ENCODE data around the gene ABHD12B. TPM values are rescaled to one million over a fixed set of nuclear protein-coding genes. Genes with fewer than 3 reads are reported as not detected.

Gene ABHD12B
- total RNA-seq, 5 donors from 2014 or later (not counting 1 experiment from before 2014, with no cell fraction given) = not detected

GRCh38 chr14:50935126-50936015, 63.5 kb downstream of the ABHD12B start:
- POLR2A ChIA-PET = interaction anchor here in 1 of 2 donors (0.9 kb wide), 1 partner anchor 76 kb away, joined by 3 read pairs; no protein-coding TSS in a partner anchor
- peaks cover 0 to 4% of the 10 kb centered on the region in 2 experiments for H3K27me3 ChIP-seq (replicated peaks in 1 of 2; ENCODE audit: control insufficient read depth in 2 of 2, extremely low read depth in 1 of 2, insufficient read depth in 2 of 2, low read length in 1 of 2)
- H3K9me3 ChIP-seq = no peaks in the 10 kb centered on the region
- no peak overlapping the region for H3K27ac Mint-ChIP-seq
- H3K4me3 Mint-ChIP-seq = no peak overlapping the region
- H3K4me1 ChIP-seq (ENCODE audit: control insufficient read depth in 1 of 2, extremely low read depth in 1 of 2, insufficient read depth in 2 of 2, low read length in 2 of 2) = peaks cover 0 to 2% of the 10 kb centered on the region in 2 experiments
- H3K36me3 ChIP-seq (ENCODE audit: control insufficient read depth in 2 of 2, extremely low read depth in 1 of 2, insufficient read depth in 1 of 2, low read length in 1 of 2) = no peaks in the 10 kb centered on the region
- no peak overlapping the region for H3K4me3 ChIP-seq (ENCODE audit: control insufficient read depth in 1 of 2, extremely low read depth in 1 of 2, low read length in 1 of 2)
- H3K36me3 Mint-ChIP-seq = no peaks in the 10 kb centered on the region
- ATAC-seq (replicated peaks in 1 of 4) = no peak
- H3K27ac ChIP-seq (ENCODE audit: low read length) = no peak overlapping the region
- no peaks in the 10 kb centered on the region for H3K9me3 Mint-ChIP-seq
- DNase-seq = no peak
- H3K27me3 Mint-ChIP-seq = peaks cover 10 to 29% of the 10 kb centered on the region in 2 donors
- CTCF ChIA-PET = no interaction called here
- peaks cover 0 to 2% (median 0%) of the 10 kb centered on the region in 3 donors for H3K4me1 Mint-ChIP-seq
- 75% methylated on average over 1 of the region's 5 CpGs for WGBS (ENCODE audit: insufficient coverage)

- 71% methylated on average over 1 of the region's 2 CpGs for WGBS (ENCODE audit: insufficient coverage)
- POLR2A ChIA-PET = no interaction called here
- Histone ChIP-seq H3K27me3 (replicated peaks in 1 of 2; ENCODE audit: control insufficient read depth in 2 of 2, extremely low read depth in 1 of 2, insufficient read depth in 2 of 2, low read length in 1 of 2) (peaks cover 0 to 4% of the 10 kb centered on the region in 2 experiments), H3K27ac (ENCODE audit: low read length) (no peak overlapping the region), H3K36me3 (ENCODE audit: control insufficient read depth in 2 of 2, extremely low read depth in 1 of 2, insufficient read depth in 1 of 2, low read length in 1 of 2) (no peaks in the 10 kb centered on the region), H3K4me3 (ENCODE audit: control insufficient read depth in 1 of 2, extremely low read depth in 1 of 2, low read length in 1 of 2) (no peak overlapping the region), H3K9me3 (no peaks in the 10 kb centered on the region), H3K4me1 (ENCODE audit: control insufficient read depth in 1 of 2, extremely low read depth in 1 of 2, insufficient read depth in 2 of 2, low read length in 2 of 2) (peaks cover 0 to 2% of the 10 kb centered on the region in 2 experiments)
- Mint-ChIP-seq H3K27me3 (peaks cover 14 to 33% of the 10 kb centered on the region in 2 donors), H3K27ac (no peak overlapping the region), H3K9me3 (no peaks in the 10 kb centered on the region), H3K4me1 (peaks cover 0 to 2% (median 0%) of the 10 kb centered on the region in 3 donors), H3K36me3 (no peaks in the 10 kb centered on the region), H3K4me3 (no peak overlapping the region)
- no peak for DNase-seq
- no peak for ATAC-seq (replicated peaks in 1 of 4)
- CTCF ChIA-PET = no interaction called here
Measured at GRCh38 chr14:50936016-50936340, 64.1 kb downstream of the ABHD12B start.

GRCh38 chr14:50936882-50937281, 65.0 kb downstream of the ABHD12B start:
- Histone ChIP-seq H3K9me3 (no peaks in the 10 kb centered on the region), H3K27ac (ENCODE audit: low read length) (no peak overlapping the region), H3K4me1 (ENCODE audit: control insufficient read depth in 1 of 2, extremely low read depth in 1 of 2, insufficient read depth in 2 of 2, low read length in 2 of 2) (peaks cover 0 to 2% of the 10 kb centered on the region in 2 experiments), H3K27me3 (replicated peaks in 1 of 2; ENCODE audit: control insufficient read depth in 2 of 2, extremely low read depth in 1 of 2, insufficient read depth in 2 of 2, low read length in 1 of 2) (peaks cover 0 to 7% of the 10 kb centered on the region in 2 experiments), H3K36me3 (ENCODE audit: control insufficient read depth in 2 of 2, extremely low read depth in 1 of 2, insufficient read depth in 1 of 2, low read length in 1 of 2) (no peaks in the 10 kb centered on the region), H3K4me3 (ENCODE audit: control insufficient read depth in 1 of 2, extremely low read depth in 1 of 2, low read length in 1 of 2) (no peak overlapping the region)
- H3K27ac Mint-ChIP-seq = no peak overlapping the region
- CTCF ChIA-PET = no interaction called here
- no CpG with 5 or more reads among the region's 2 CpGs for WGBS (ENCODE audit: insufficient coverage)
- peaks cover 23 to 33% of the 10 kb centered on the region in 2 donors for H3K27me3 Mint-ChIP-seq
- no peaks in the 10 kb centered on the region for H3K36me3 Mint-ChIP-seq
- DNase-seq (no peak), ATAC-seq (replicated peaks in 1 of 4) (no peak)
- H3K4me1 Mint-ChIP-seq = peaks cover 0 to 2% (median 0%) of the 10 kb centered on the region in 3 donors
- H3K9me3 Mint-ChIP-seq = no peaks in the 10 kb centered on the region
- H3K4me3 Mint-ChIP-seq = no peak overlapping the region
- POLR2A ChIA-PET = no interaction called here

GRCh38 chr14:50937325-50937724, 65.5 kb downstream of the ABHD12B start:
- WGBS (ENCODE audit: insufficient coverage) = no CpG with 5 or more reads among the region's 2 CpGs
- no peak overlapping the region for H3K27ac Mint-ChIP-seq
- H3K27me3 Mint-ChIP-seq = peaks cover 25 to 34% of the 10 kb centered on the region in 2 donors

GRCh38 chr14:50937800-50938199, 65.9 kb downstream of the ABHD12B start:
- Histone ChIP-seq H3K4me3 (ENCODE audit: control insufficient read depth in 1 of 2, extremely low read depth in 1 of 2, low read length in 1 of 2) (no peak overlapping the region), H3K27me3 (replicated peaks in 1 of 2; ENCODE audit: control insufficient read depth in 2 of 2, extremely low read depth in 1 of 2, insufficient read depth in 2 of 2, low read length in 1 of 2) (peaks cover 0 to 7% of the 10 kb centered on the region in 2 experiments), H3K36me3 (ENCODE audit: control insufficient read depth in 2 of 2, extremely low read depth in 1 of 2, insufficient read depth in 1 of 2, low read length in 1 of 2) (no peaks in the 10 kb centered on the region), H3K27ac (ENCODE audit: low read length) (no peak overlapping the region), H3K9me3 (no peaks in the 10 kb centered on the region), H3K4me1 (ENCODE audit: control insufficient read depth in 1 of 2, extremely low read depth in 1 of 2, insufficient read depth in 2 of 2, low read length in 2 of 2) (peaks cover 0 to 2% of the 10 kb centered on the region in 2 experiments)
- ChIA-PET POLR2A (no interaction called here), CTCF (no interaction called here)
- Mint-ChIP-seq H3K27ac (no peak overlapping the region), H3K27me3 (peaks cover 30 to 35% of the 10 kb centered on the region in 2 donors), H3K4me3 (no peak overlapping the region), H3K4me1 (peaks cover 0 to 2% (median 0%) of the 10 kb centered on the region in 3 donors), H3K9me3 (no peaks in the 10 kb centered on the region), H3K36me3 (no peaks in the 10 kb centered on the region)
- no CpG with 5 or more reads among the region's 4 CpGs for WGBS (ENCODE audit: insufficient coverage)
- ATAC-seq (replicated peaks in 1 of 4) (no peak), DNase-seq (no peak)

More at GRCh38 chr14:50937325-50937724, 65.5 kb downstream of the ABHD12B start:
- ChIA-PET POLR2A (no interaction called here), CTCF (no interaction called here)
- Histone ChIP-seq H3K9me3 (no peaks in the 10 kb centered on the region), H3K27me3 (replicated peaks in 1 of 2; ENCODE audit: control insufficient read depth in 2 of 2, extremely low read depth in 1 of 2, insufficient read depth in 2 of 2, low read length in 1 of 2) (peaks cover 0 to 7% of the 10 kb centered on the region in 2 experiments), H3K4me3 (ENCODE audit: control insufficient read depth in 1 of 2, extremely low read depth in 1 of 2, low read length in 1 of 2) (no peak overlapping the region), H3K4me1 (ENCODE audit: control insufficient read depth in 1 of 2, extremely low read depth in 1 of 2, insufficient read depth in 2 of 2, low read length in 2 of 2) (peaks cover 0 to 2% of the 10 kb centered on the region in 2 experiments), H3K36me3 (ENCODE audit: control insufficient read depth in 2 of 2, extremely low read depth in 1 of 2, insufficient read depth in 1 of 2, low read length in 1 of 2) (no peaks in the 10 kb centered on the region), H3K27ac (ENCODE audit: low read length) (no peak overlapping the region)
- Mint-ChIP-seq H3K4me1 (peaks cover 0 to 2% (median 0%) of the 10 kb centered on the region in 3 donors), H3K4me3 (no peak overlapping the region), H3K36me3 (no peaks in the 10 kb centered on the region), H3K9me3 (no peaks in the 10 kb centered on the region)
- no peak for ATAC-seq (replicated peaks in 1 of 4)
- no peak for DNase-seq

GRCh38 chr14:50941151-50941550, 69.3 kb downstream of the ABHD12B start:
- no peaks in the 10 kb centered on the region for H3K36me3 Mint-ChIP-seq
- peaks cover 10 to 19% (median 11%) of the 10 kb centered on the region in 3 donors for H3K4me1 Mint-ChIP-seq
- H3K4me3 ChIP-seq (ENCODE audit: control insufficient read depth in 1 of 2, extremely low read depth in 1 of 2, low read length in 1 of 2) = no peak overlapping the region
- ATAC-seq (replicated peaks in 1 of 4) (no peak), DNase-seq (no peak)
- H3K27ac Mint-ChIP-seq = no peak overlapping the region
- CTCF ChIA-PET = no interaction called here
- H3K36me3 ChIP-seq (ENCODE audit: control insufficient read depth in 2 of 2, extremely low read depth in 1 of 2, insufficient read depth in 1 of 2, low read length in 1 of 2) = no peaks in the 10 kb centered on the region
- no peaks in the 10 kb centered on the region for H3K9me3 ChIP-seq
- POLR2A ChIA-PET = interaction anchor here in 1 of 2 donors (0.6 kb wide), 1 partner anchor 406 kb away, joined by 6 read pairs; no protein-coding TSS in a partner anchor
- H3K9me3 Mint-ChIP-seq = no peaks in the 10 kb centered on the region
- 67% methylated on average over 3 of the region's 6 CpGs for WGBS (ENCODE audit: insufficient coverage)
- H3K27me3 ChIP-seq (replicated peaks in 1 of 2; ENCODE audit: control insufficient read depth in 2 of 2, extremely low read depth in 1 of 2, insufficient read depth in 2 of 2, low read length in 1 of 2) = peaks cover 0 to 25% of the 10 kb centered on the region in 2 experiments
- peaks cover 42 to 47% of the 10 kb centered on the region in 2 donors for H3K27me3 Mint-ChIP-seq
- no peak overlapping the region for H3K4me3 Mint-ChIP-seq
- H3K27ac ChIP-seq (ENCODE audit: low read length) = no peak overlapping the region
- peaks cover 2 to 19% of the 10 kb centered on the region in 2 experiments for H3K4me1 ChIP-seq (ENCODE audit: control insufficient read depth in 1 of 2, extremely low read depth in 1 of 2, insufficient read depth in 2 of 2, low read length in 2 of 2)
